ENCODE data around the gene CLEC17A. TPM values are rescaled to one million over a fixed set of nuclear protein-coding genes. Genes with fewer than 3 reads are reported as not detected.
A peak's percentile ranks its signal among the peaks of the same experiment; 100 is the strongest.

The CLEC17A gene
- total RNA-seq, 1 donor from 2014 or later: not detected

- intact Hi-C loops (cut with DNase I): no loop called here
- DNase-seq (no peak), ATAC-seq (no peak)
- Histone ChIP-seq H3K9me3 (no peaks in the 10 kb centered on the region), H3K27me3 (ENCODE audit: low read depth) (no peaks in the 10 kb centered on the region), H3K27ac (no peak overlapping the region), H3K4me1 (peaks cover 15% of the 10 kb centered on the region), H3K4me3 (no peak overlapping the region), H3K36me3 (peaks cover 27% of the 10 kb centered on the region)
- TF ChIP-seq, protein P1, sequence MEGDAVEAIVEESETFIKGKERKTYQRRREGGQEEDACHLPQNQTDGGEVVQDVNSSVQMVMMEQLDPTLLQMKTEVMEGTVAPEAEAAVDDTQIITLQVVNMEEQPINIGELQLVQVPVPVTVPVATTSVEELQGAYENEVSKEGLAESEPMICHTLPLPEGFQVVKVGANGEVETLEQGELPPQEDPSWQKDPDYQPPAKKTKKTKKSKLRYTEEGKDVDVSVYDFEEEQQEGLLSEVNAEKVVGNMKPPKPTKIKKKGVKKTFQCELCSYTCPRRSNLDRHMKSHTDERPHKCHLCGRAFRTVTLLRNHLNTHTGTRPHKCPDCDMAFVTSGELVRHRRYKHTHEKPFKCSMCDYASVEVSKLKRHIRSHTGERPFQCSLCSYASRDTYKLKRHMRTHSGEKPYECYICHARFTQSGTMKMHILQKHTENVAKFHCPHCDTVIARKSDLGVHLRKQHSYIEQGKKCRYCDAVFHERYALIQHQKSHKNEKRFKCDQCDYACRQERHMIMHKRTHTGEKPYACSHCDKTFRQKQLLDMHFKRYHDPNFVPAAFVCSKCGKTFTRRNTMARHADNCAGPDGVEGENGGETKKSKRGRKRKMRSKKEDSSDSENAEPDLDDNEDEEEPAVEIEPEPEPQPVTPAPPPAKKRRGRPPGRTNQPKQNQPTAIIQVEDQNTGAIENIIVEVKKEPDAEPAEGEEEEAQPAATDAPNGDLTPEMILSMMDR (IDR thresholded peaks at IDR 0.05): no peak
Observed at GRCh38 chr19:14565298-14565679, 17.6 kb upstream of the CLEC17A start.

DNA sequence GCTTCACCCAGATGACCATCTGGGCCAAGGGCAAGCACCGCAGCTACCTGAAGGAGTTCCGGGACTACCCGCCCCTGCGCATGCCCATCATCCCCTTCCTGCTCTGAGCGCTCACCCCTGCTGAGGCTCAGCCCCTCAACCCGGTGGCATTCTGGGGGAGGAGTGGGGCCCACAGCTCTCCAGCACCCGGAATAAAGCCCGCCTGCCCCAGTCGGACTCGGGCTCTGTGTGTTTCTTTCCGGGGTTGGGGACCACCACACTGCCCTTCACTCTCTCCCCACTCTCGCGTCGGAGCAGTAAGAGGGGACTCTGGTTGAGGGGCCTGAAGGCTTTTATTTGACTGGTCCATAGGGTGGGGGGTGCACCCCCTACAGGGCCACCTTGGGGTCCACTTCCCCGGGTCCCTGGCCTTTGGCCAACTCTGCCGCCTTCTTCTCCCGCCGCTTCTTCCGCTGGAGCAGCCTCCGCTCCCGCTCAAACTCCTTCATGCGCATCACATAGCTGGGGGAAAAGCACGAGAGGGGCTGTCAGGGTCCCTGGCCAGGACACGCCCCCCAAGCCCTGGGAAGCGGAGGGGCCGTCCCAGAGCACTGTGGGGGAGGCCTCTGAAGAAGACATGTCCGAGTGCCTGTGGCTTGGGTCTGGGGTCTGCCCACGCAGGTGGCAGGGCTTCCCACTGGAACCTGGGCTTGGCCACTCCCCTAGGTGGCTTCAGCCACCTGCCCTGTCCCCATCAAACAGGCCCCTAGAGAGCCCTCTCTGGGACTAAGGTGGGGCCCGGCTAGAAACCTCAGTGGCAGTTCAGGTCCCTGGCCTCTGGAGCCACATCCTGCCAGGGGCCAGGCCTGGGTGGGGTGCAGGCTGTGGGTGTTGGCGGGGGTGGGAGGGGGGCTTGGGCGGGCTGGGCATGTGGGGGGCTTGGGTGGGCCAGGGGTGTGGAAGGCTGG lies 16.8 kb upstream of the CLEC17A start:
- no peak for DNase-seq
- Histone ChIP-seq H3K36me3 (peaks cover 27% of the 10 kb centered on the region), H3K27ac (no peak overlapping the region), H3K4me1 (peaks cover 21% of the 10 kb centered on the region), H3K9me3 (no peaks in the 10 kb centered on the region), H3K4me3 (no peak overlapping the region), H3K27me3 (ENCODE audit: low read depth) (no peaks in the 10 kb centered on the region)
- TF ChIP-seq, protein P1 (IDR thresholded peaks at IDR 0.05): no peak
- ATAC-seq: no peak
- intact Hi-C loops (cut with DNase I): no loop called here

DNA sequence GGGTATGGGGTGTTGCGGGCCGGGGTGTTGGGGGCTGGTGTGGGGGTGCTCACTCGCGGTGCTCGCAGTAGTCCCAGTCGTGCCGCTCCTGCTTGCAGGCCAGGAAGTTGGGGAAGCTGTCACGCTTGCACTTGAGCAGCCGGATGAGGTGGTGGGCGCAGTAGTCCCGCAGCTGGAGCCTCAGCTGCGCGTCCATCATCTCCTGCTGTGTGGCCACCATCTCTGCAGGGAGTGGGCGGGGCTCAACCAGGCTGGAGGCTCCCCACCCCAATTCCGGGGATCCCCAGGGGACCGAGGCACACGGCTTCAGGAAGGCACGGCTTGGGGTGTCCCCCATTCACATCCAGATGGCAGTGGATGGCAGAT lies 16.2 kb upstream of the CLEC17A start:
- Histone ChIP-seq H3K27me3 (ENCODE audit: low read depth) (no peaks in the 10 kb centered on the region), H3K4me1 (peaks cover 20% of the 10 kb centered on the region), H3K36me3 (peaks cover 27% of the 10 kb centered on the region), H3K9me3 (no peaks in the 10 kb centered on the region), H3K27ac (no peak overlapping the region), H3K4me3 (no peak overlapping the region)
- ATAC-seq (no peak), DNase-seq (no peak)
- intact Hi-C loops (cut with DNase I): no loop called here
- TF ChIP-seq, protein P1 (IDR thresholded peaks at IDR 0.05): no peak

DNA sequence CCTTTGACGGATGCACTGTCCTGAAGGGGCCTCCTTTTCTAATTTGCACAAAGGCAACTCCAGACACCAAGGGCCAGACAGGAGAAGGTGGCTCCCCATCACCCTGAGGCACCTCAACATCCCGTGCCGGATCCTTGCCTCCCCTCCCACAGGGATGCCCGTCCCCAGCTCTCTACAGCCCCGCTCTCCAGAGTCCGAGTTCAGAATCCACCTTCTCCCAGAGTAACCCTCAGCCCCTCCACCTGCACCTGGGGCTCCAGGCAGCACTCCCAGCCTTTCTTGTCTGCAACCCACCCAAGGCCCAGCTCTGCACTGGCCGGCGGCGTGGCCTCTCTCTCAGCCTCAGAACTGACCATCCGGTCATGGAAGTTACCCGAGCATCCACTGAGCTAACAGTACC lies 15.8 kb upstream of the CLEC17A start:
- DNase-seq (no peak), ATAC-seq (no peak)
- TF ChIP-seq, protein P1 (IDR thresholded peaks at IDR 0.05): no peak
- intact Hi-C loops (cut with DNase I): no loop called here
- Histone ChIP-seq H3K4me3 (no peak overlapping the region), H3K27ac (no peak overlapping the region), H3K36me3 (peaks cover 27% of the 10 kb centered on the region), H3K4me1 (peaks cover 20% of the 10 kb centered on the region), H3K9me3 (no peaks in the 10 kb centered on the region), H3K27me3 (ENCODE audit: low read depth) (no peaks in the 10 kb centered on the region)

- Histone ChIP-seq H3K4me1 (peaks cover 29% of the 10 kb centered on the region), H3K9me3 (no peaks in the 10 kb centered on the region), H3K36me3 (peaks cover 13% of the 10 kb centered on the region), H3K27me3 (ENCODE audit: low read depth) (no peaks in the 10 kb centered on the region), H3K27ac (peak overlapping the region; percentile 86), H3K4me3 (peak overlapping the region; percentile 95)
- intact Hi-C loops (cut with DNase I): no loop called here
- TF ChIP-seq, protein P1 (IDR thresholded peaks at IDR 0.05): no peak
- DNase-seq: no peak
- no peak for ATAC-seq
Observed at GRCh38 chr19:14570864-14571527, 11.9 kb upstream of the CLEC17A start.

All from lower lobe of right lung (tissue), 2 donors.